DMS53 (cell line): ENCODE data around the gene ZFP69.
"Not testable (repeated sequence)": the region's sequence is repeated elsewhere in the genome, so short reads cannot be mapped to it uniquely, and the experiment has no call there.

ENCODE experiments used
- DNase-seq: peaks from one replicate; lab custom pipeline; 2025; lab: John Stamatoyannopoulos, UW

ZFP69 gene

DNA sequence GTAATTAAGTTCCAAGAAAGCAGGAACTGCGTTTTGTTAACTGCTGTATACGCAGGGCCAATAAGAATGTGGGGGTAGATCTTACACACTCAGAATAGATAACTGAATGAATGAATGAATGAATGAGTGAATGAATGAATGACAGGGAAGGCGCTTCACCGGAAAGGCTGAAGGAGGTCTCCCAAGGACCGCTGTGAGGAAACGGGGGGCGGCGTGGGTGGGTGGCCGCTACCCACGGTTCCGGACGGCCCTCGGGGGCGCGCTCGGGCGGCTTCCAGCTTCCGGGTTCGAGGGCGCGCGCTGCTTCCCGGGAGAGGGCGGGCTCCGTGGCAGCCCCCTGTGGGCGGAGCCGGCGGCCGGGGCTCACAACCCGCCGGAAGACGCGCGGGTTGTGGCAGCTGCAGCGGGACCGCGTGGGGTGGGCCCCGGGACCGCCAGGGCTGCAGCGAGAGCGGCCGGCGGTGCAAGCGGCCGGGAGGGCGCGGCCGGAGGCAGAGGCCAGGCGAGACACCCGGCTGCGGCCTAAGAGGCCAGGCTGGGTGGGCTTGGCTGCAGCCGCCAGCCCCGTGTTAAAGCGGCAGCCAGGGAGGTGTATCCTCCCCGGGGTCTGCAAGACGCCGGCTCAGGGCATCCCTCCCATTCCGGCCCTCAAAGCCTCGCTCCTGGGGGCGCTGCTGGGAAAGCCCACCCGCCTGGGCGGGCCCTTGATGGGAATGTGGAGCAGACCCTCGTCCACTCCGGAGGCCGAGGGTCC lies at the start of gene ZFP69:
Gene ZFP69 (plus strand): TSS at position 367 of the 754 bp plus-strand sequence. CDS start 2,072 bp downstream, outside the sequence.
- peak; percentile 91 for DNase-seq

DNA sequence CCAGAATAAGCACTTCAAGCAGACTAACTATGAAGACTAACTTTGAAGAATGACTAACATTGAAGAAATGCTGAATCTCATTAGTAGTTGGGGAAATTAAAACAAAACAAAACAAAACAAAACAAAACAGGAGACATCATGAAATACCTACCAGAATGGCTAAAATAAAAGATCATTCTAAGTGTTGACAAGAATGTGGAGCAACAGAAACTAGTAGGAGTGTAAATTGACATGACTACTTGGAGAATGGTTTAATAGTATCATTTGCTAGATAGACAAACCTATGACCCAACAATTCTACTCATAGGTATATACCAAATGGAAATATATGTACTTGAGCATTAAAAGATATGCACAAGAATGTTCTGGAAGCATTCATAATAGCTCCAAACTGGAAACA lies 45.7 kb upstream of the ZFP69 start:
- DNase-seq, result no peak

DNA sequence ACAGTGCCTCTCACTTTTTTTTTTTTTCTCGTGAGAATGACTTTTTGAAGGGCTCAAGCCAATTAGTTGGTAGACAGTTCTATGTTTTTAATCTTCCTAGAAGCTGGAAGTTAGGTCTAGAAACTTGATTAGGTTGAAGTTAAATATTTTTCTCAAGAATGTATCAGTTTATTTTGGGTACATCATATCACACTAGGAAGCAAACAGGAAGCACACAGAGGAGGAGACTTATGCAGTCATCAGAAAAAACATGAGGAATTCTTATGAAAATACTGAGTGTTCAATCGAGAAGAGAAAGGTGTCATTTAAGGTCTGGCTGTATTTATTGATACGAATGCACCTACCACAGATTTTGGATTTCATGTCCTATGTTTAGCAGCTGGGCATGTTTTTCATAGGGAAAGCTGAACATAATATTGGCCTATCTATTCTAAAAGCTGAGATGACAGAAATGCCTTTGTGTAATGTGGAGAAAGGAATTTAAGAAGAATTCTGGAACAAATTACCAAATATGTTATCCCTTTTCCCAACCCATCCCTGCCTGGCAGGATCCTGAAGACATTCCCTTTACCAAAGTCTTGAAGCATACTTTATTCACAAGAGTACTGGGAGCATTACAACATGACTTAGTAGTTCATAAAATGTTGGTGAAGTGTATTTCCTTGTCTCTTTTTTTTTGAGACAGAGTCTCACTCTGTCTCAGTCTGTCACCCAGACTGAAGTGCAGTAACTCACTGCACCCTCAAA lies 44.3 kb upstream of the ZFP69 start:
- DNase-seq, result no peak

DNA sequence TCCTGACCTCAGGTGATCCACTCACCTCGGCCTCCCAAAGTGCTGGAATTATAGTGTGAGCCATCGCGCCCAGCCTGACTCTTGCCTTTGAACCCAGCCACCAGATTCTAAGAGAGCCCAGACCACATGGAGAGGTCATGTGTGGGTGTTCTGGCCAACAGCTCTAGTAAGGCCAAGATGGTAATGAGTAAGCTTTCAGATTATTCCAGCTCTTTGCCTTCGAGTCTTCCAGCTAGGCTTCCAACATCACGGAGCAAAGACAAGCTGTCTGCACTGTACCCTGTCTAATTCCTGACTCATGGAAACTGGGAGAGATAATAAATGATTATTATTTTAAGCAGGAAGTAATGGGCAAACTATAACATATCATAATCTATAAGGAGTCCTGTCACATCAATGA lies 41.6 kb upstream of the ZFP69 start:
- DNase-seq, result no peak

DNA sequence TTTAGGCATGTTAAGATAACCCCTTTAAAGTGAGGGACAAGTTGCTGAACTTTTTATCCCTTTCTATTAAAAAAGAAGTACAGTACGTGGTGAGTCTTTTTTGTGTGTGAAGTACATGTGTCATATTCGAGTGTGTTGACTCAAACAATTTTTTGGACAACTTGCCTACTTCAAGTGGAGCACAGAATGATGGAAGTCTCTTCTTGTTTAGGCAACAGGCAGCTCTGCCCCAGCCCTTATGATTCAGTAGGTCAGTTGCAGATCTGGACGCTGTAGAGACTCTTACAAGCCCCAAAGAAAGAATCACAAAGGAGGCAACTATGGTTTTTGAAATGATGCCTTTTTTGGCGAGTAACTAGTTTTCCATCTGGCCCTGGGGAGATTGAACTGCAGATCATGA lies 41.2 kb upstream of the ZFP69 start:
- DNase-seq, result no peak

DNA sequence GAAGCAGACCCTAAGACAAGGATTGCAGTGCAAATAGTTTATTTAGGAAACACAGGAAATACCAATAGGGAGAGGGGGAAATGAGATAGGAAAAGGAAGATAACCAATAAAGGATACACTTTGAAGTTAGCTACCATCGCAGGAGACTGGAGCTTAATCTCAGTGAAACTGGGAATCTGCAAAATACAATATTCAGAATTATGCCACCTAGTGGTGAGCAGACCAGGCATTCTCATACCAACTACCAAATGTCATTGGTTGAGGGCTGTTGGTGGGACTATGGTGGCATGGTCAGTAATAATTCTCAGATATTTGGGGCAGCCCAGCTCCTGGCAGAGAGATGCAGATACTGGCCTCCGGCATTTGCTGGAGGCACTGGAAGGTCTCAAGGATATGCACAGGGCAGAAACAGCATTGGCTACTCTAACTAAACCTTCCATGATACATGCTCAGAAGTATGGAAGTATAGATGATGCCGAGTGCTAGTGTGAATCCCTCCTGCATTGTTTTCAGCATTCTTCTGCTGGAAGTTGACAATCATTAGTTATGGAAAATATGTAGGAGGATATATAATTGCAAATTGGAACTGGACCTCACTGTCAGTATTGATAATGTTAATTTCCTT lies 38.6 kb upstream of the ZFP69 start:
- peak; percentile 59 for DNase-seq

DNA sequence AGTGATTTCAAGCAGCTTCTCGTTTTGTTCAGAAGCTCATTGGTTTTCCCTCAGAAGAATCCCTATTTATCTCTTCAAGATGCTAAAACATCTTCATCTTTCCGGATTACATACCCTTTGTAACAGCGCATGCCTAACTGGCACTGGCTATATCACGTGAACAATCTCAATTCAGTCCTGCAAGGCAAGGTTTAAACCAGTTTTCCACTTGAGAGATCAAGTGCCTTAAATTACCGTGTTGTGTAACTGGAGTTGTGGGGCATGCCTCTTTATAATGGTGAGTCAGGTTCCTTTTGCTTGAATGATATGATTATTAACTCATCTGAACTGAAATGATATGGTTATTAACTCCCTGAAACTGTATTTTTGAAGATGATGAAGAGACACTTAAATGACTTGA lies 37.8 kb upstream of the ZFP69 start:
- peak; percentile 53 for DNase-seq

DNA sequence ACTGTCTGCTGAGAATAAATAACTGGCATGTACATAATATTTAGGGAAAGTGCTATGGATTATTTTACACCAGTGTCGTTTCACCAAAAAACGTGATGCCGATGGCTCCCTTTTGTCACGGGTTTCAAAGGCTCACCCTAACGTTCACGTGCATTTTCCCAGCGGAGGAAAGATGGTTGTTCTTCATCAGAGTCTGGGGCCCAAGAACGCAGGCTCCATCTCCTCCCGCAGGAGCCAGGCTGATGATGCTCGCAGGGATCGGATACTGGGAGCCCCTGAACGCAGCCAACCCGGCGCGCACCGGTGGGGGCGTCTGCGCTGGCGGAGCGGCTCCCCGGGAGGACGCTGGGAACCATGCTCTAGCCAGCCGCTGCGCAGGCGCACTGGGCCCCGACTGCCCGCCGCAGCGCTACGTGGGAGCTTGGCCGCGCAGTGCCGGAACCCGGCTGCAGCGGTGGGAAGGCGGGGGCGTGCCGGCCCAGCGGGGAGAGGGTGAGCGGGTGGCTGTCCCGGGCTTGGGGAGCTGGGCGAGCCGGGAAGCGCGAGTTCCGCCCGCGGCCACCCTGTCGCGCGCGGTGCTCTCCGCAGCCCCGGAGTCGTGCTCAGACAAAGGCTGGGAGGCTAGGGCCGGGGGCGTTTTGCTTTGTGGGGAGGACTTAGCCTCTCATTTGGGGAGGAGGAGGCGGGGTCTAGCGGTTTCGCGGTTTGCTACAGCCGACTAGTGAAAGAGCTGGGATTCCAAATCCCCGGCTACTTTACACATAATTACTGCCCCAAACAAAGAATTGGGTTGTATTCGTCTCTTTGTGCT lies 27.2 kb upstream of the ZFP69 start, which contains the start of gene ZFP69B:
Gene ZFP69B (plus strand): TSS at position 793 of the 811 bp plus-strand sequence. CDS start 486 bp downstream, outside the sequence.
- peak; percentile 95 for DNase-seq

DNA sequence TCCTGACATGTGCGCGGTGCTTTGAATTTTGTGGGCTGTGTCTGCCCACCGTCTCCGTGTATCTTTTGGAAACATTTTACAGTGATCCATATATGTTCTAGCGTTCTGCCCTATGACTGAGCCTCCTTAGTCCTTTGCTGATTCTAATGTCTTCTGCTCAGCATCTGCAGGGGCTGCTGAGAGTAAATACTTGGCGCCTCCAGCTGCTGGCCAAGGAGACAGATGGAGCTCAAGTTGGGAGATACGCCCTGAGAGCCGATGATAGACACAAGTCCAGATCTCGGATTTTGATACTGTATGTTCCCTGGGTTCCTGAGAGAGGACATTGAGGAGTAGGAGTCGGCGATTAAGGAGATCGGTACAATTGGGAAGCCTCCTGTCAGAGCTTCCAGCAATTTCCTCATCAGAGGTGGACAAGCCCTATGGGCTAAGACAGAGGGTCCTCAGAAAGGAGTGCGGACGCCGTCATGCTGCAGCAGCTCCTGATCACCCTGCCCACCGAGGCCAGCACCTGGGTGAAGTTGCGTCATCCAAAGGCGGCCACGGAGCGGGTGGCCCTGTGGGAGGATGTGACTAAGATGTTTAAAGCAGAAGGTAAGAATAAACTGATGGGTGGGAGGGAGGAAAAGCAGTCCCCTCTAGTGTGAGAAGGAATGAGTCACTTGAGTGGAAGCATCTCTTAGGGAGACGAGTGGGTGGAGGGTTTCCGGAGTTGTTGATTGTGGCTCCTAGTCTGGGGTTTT lies 26.4 kb upstream of the ZFP69 start:
- DNase-seq, result peak; percentile 58

DNA sequence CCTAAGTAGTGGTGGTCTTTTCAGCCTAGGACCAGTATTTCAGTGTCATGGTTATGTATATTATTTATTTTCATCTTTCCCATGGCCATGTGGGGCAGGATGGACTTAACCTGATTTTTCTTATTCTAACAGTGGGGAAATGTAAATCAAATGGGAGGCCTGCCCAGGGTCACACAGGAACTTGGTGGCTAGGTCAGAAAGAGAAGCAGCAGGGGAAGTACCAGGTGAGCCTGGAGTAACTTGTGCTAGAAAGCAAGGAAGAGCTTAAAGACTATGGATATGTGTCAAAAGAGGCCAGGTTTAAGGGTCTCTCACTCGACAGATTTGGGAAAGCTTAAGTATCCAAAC lies 25.9 kb upstream of the ZFP69 start:
- no peak for DNase-seq

DNA sequence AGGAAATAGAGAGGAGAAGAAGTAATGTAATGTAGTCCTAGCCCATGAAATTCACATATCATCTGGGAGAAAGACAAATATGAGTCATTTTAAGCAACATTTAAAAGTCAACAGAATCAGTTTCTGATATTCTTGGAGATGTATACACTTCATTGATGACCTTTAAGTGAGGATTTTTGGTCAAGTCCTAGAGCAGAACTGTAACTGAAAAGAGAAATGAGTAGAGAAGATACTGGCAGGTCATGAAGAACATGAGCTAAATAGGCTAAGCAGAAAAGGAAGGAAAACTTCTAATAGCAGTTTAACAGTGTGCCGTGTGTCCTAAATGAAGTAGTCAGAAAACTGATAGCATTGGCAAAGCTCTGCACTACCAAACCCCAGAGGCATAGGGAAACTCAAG lies 22.2 kb upstream of the ZFP69 start:
- no peak for DNase-seq

DNA sequence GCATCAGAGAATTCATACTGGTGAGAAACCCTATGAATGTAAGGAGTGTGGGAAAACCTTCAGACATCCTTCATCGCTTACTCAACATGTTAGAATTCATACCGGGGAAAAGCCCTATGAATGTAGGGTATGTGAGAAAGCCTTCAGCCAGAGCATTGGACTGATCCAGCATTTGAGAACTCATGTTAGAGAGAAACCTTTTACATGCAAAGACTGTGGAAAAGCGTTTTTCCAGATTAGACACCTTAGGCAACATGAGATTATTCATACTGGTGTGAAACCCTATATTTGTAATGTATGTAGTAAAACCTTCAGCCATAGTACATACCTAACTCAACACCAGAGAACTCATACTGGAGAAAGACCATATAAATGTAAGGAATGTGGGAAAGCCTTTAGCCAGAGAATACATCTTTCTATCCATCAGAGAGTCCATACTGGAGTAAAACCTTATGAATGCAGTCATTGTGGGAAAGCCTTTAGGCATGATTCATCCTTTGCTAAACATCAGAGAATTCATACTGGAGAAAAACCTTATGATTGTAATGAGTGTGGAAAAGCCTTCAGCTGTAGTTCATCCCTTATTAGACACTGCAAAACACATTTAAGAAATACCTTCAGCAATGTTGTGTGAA lies 14.0 kb upstream of the ZFP69 start:
- peak; percentile 49 for DNase-seq

DNA sequence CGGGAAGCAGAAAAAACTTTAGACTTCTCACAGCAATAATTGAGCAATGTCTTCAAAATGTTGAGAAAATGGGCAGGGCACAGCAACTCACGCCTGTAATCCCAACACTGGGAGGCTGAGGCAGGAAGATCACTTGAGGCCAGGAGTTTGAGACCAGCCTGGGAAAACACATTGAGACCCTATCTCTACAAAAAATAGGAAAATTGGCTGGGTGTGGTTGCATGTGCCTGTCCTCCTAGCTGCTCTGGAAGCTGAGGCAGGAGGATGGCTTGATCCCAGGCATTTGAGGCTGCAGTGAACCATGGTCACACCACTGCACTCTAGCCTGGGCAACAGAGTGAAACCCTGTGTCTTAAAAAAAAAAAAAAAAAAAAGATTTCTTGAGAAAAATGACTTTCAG lies 7.8 kb upstream of the ZFP69 start:
- DNase-seq, result no peak

DNA sequence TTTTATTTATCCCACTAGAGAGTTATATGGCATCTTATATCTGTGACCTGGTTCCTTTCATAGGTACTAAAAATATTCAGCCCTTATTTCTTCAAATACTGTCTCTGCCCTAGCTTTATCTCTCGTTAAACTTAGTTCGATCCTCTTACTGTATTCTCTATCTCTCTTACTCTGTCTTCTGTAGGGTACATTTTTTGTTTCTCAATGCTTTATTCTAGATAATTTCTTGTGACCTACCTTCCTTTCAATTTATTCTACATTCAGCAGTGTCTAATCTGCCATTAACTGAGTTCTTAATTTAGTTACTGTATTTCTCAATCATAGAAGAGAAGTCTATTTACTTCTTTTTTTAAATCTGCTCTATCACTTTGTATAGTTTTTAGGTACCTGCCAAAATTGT lies 1.8 kb upstream of the ZFP69 start:
- DNase-seq, result peak; percentile 10

DNA sequence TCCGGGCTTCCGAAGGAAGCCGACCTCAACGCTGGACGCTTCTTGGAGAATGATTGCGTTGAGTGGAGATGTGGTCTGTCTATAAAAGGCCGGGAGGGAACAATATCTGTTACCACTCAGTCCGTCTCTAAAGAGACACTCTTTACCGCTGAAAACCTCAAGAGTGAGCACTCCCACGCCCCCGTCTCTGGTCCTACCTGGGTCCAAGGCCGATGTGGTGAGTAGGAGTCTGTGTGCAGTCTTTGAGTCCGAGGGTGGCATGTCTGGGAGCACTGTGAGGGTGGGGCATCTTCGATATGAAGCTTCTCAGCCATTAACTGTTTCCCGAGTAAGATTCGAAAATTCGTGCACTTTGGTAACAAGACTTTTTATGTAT lies 576 bp downstream of the ZFP69 start:
- peak; percentile 51 for DNase-seq

DNA sequence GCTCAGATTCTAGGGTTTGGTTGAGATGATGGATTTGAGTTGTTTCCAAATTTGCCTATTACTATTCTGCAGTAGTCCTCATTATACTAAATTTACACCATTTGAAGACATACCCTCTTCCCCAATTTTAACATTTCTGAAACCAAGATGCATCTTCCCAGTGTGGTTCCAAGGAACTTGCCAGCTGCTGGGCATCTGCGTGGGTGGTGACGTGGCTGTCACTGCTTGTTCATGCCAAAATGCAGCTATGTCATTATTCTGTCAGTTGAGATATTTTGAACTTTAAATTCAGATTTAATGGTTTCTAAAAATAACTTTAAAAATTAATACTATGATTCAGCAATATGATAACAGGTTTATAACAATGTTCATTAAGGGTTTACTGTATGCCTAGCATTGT lies 1.2 kb downstream of the ZFP69 start:
- DNase-seq, result no peak

DNA sequence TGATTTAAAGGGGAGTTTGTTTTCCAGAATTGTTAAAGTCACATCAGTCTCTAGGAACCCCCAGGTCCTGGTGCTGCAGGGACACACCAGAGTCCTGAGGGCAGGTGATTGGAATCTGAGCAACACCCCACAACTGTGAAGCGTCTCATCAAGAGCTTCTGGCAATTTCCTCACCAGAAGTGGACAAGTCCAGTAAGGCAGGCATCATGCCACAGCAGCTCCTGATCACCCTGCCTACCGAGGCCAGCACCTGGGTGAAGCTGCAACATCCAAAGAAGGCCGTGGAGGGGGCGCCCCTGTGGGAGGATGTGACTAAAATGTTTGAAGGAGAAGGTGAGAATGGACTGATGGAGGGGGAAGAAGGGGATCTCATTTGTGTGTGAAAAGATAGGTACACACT lies 2.1 kb downstream of the ZFP69 start:
- DNase-seq, result no peak

DNA sequence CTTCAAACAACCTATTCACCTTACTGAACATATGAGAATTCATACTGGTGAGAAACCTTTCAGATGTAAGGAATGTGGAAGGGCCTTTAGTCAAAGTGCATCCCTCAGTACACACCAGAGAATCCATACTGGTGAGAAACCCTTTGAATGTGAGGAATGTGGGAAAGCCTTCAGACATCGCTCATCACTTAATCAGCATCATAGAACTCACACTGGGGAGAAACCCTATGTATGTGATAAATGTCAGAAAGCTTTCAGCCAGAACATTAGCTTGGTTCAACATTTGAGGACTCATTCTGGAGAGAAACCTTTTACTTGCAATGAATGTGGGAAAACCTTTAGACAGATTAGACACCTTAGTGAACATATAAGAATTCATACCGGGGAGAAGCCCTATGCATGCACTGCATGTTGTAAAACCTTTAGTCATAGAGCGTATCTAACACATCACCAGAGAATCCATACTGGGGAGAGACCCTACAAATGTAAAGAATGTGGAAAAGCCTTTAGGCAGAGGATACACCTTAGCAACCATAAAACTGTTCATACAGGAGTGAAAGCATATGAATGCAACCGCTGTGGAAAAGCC lies 18.3 kb downstream of the ZFP69 start:
- DNase-seq, result peak; percentile 8

DNA sequence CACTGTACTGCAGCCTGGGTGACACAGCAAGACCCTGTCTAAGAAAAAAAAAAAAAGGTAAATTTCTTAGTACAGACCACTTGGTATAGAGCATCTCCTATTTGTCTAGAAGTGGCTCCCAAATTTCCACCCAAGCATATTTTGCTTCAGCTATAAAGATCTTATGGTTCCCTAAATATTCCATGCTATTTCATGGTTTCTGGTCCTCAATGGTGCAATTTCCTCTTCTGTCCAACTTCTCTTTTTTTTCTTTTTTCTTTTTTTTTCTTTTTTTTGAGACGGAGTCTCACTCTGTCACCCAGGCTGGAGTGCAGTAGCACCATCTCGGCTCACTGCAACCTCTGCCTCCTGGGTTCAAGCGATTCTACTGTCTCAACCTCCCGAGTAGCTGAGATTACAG lies 25.6 kb downstream of the ZFP69 start:
- not testable (repeated sequence) for DNase-seq

DNA sequence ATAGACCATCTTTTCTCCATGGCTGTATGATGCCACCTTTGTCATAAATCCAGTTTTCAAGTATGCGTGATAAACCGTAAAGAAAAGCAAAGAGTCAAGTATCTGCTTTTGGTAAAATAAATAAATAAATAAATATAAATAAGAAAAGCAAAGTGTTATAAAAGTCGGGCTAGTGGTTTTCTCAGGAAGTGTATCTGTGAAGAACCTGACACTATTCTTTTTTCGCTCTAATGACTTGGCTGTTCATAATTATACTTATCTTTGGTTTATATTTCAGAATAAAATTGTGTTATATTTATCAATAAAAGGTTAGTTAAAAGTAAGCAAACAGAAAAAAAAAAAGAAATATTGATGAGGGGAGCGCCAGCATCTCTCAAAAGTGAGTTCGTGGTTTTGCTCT lies 30.9 kb downstream of the ZFP69 start:
- no peak for DNase-seq
